ENCODE measurements around the gene GAS2L1.

The GAS2L1 gene

GRCh38 chr22:29260601-29261315 is 45.7 kb upstream of the GAS2L1 start:
- Histone ChIP-seq H3K9me3 (no peaks in the 10 kb centered on the region), H3K36me3 (peaks cover 34% of the 10 kb centered on the region), H3K4me1 (peaks cover 6% of the 10 kb centered on the region; the same call in 1 of the 2 replicates), H3K27me3 (no peaks in the 10 kb centered on the region), H3K4me3 (ENCODE audit: low read depth, low read length) (no peak overlapping the region)
- no peak for DNase-seq
- no peak for TF ChIP-seq CTCF (IDR thresholded peaks at IDR 0.05; ENCODE audit: low read depth, low read length)

DNA sequence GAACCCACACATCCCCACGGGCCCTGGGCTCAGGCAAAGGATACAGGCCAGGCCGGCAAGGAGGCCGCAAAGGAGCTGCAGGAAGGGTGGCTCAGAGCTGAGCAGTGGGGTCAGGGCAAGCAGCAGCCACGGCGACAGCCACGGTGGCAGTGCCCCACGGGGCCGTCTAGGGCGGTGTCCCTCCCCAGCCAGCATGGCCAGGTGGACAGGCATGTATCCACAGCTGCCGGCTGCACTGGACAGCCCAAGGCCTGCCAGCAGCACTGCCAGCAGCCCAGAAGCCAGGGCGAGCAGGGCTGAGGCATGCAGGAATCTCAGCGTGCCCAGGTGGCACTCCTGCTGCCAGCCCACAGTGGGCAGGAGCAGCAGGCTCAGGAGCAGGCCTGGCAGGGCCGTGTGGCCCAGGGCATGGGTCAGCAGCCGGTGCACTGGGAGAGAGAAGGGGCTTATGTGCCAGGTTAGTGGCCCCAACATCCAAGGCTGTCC is 42.6 kb upstream of the GAS2L1 start:
- Histone ChIP-seq H3K4me1 (peaks cover 6% of the 10 kb centered on the region; the same call in 1 of the 2 replicates), H3K36me3 (peaks cover 45% of the 10 kb centered on the region), H3K27me3 (no peaks in the 10 kb centered on the region), H3K4me3 (ENCODE audit: low read depth, low read length) (no peak overlapping the region), H3K9me3 (no peaks in the 10 kb centered on the region)
- DNase-seq, result no peak
- TF ChIP-seq CTCF (IDR thresholded peaks at IDR 0.05; ENCODE audit: low read depth, low read length), result no peak

- no peak for DNase-seq
- Histone ChIP-seq H3K4me3 (ENCODE audit: low read depth, low read length) (no peak overlapping the region), H3K27me3 (no peaks in the 10 kb centered on the region), H3K4me1 (peaks cover 5% of the 10 kb centered on the region; the same call in 1 of the 2 replicates), H3K9me3 (no peaks in the 10 kb centered on the region), H3K36me3 (peaks cover 50% of the 10 kb centered on the region)
- TF ChIP-seq CTCF (IDR thresholded peaks at IDR 0.05; ENCODE audit: low read depth, low read length), result no peak
These were observed 41.1 kb upstream of the GAS2L1 start for GRCh38 chr22:29265305-29265704.

GRCh38 chr22:29265929-29266328 is 40.5 kb upstream of the GAS2L1 start:
- peaks cover 50% of the 10 kb centered on the region for H3K36me3 ChIP-seq
- no peak for TF ChIP-seq CTCF (IDR thresholded peaks at IDR 0.05; ENCODE audit: low read depth, low read length)
- no peaks in the 10 kb centered on the region; the same call in 1 of the 2 replicates for H3K4me1 ChIP-seq
- no peak for DNase-seq
- H3K9me3 ChIP-seq, result no peaks in the 10 kb centered on the region
- H3K4me3 ChIP-seq (ENCODE audit: low read depth, low read length), result no peak overlapping the region
- H3K27me3 ChIP-seq, result no peaks in the 10 kb centered on the region

DNA sequence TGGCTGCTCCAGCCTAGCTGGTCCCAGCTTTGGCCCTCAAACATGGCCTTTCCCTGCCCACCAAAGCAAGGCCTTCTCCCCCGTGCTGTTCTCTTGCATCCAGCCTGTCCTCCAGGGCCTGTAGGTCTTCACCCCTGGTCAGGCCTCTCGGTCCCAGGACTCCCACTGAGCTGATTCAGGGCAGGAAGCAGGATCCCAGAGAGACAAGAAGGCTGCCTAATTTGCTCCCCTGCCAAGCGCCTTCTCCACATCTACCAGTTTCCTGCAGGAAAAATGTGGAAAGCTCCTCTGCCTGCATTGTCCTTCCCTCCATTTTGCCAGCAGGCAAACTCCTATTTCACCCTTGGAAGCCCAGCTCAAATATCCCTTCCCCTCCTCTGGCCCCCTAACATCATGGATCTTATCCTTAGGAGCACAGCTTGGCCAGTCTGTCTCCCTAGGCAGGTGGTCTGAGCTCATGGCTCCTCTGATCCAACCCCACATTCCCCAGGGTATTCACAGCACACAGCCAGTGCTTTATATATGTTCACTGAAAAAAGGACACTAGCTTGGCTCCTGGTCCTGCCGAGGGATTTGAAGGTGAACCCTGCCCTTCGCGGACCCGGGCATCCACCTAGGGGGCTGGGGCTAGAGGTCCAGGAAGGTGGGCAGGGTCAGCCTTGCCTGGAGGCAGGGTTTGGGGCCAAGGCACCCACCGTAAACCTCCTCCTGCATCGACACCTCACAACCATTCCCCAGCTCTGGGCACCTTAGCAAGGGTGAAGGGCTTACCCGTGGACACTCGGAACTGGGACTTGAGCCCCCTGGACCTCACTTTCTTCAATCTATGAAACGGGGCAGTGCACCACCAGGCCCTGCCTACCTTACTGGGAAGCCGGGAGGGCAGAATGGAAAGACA is 39.6 kb upstream of the GAS2L1 start:
- Histone ChIP-seq H3K9me3 (no peaks in the 10 kb centered on the region), H3K27me3 (no peaks in the 10 kb centered on the region), H3K36me3 (peaks cover 59% of the 10 kb centered on the region), H3K4me1 (no peaks in the 10 kb centered on the region; the same call in 1 of the 2 replicates), H3K4me3 (ENCODE audit: low read depth, low read length) (peak overlapping the region; percentile 97)
- TF ChIP-seq CTCF (IDR thresholded peaks at IDR 0.05; ENCODE audit: low read depth, low read length), result no peak
- peak; percentile 27 for DNase-seq

Data from BE2C (cell line).